Hematopoietic multipotent progenitor cell treated with erythropoietin and hydrocortisone succinate and interleukin-3 and kit ligand, for 6 days (in vitro differentiated cells): ENCODE data around the gene KRIT1.
A peak's percentile ranks its signal among the peaks of the same experiment; 100 is the strongest.
"Not testable (repeated sequence)": the region's sequence is repeated elsewhere in the genome, so short reads cannot be mapped to it uniquely, and the experiment has no call there.

Experiments used
- DNase-seq: peaks from one replicate; pipeline ENCODE4 v3.0.0-alpha.2; 2015

Gene KRIT1

GRCh38 chr7:92245487-92246359, at the start of gene KRIT1, which contains the start of gene ANKIB1:
TSS of gene KRIT1 (minus strand) at chr7:92245914. CDS start at chr7:92242135, 3,779 bp downstream.
TSS of gene ANKIB1 (plus strand) at chr7:92245974. CDS start at chr7:92294979, 49,005 bp downstream.
- DNase-seq = peak; percentile 95

- no peak for DNase-seq
Measured at GRCh38 chr7:92295391-92295790, 49.7 kb upstream of the KRIT1 start.

- no peak for DNase-seq
Measured at GRCh38 chr7:92293896-92294590, 48.3 kb upstream of the KRIT1 start.

GRCh38 chr7:92292981-92293380, 47.3 kb upstream of the KRIT1 start:
- DNase-seq = no peak

GRCh38 chr7:92289321-92289720, 43.6 kb upstream of the KRIT1 start:
- no peak for DNase-seq

- DNase-seq = peak; percentile 66
Measured at GRCh38 chr7:92282930-92283329, 37.2 kb upstream of the KRIT1 start.

- DNase-seq = peak; percentile 54
Measured at GRCh38 chr7:92282221-92282814, 36.6 kb upstream of the KRIT1 start.

GRCh38 chr7:92281031-92281430, 35.3 kb upstream of the KRIT1 start:
- no peak for DNase-seq

GRCh38 chr7:92279396-92280031, 33.8 kb upstream of the KRIT1 start:
- DNase-seq = no peak

GRCh38 chr7:92276460-92276864, 30.7 kb upstream of the KRIT1 start:
- peak; percentile 35 for DNase-seq

- DNase-seq = no peak
Measured at GRCh38 chr7:92275327-92275726, 29.6 kb upstream of the KRIT1 start.

- DNase-seq = no peak
Measured at GRCh38 chr7:92268921-92269320, 23.2 kb upstream of the KRIT1 start.

GRCh38 chr7:92266415-92267241, 20.9 kb upstream of the KRIT1 start:
- no peak for DNase-seq

- no peak for DNase-seq
Measured at GRCh38 chr7:92260248-92260781, 14.6 kb upstream of the KRIT1 start.

- no peak for DNase-seq
Measured at GRCh38 chr7:92259610-92260247, 14.0 kb upstream of the KRIT1 start.

- no peak for DNase-seq
Measured at GRCh38 chr7:92259062-92259461, 13.3 kb upstream of the KRIT1 start.

GRCh38 chr7:92255308-92255707, 9.6 kb upstream of the KRIT1 start:
- DNase-seq = no peak

- DNase-seq = not testable (repeated sequence)
Measured at GRCh38 chr7:92254800-92255199, 9.1 kb upstream of the KRIT1 start.

- DNase-seq = no peak
Measured at GRCh38 chr7:92253251-92253650, 7.5 kb upstream of the KRIT1 start.

GRCh38 chr7:92251181-92251580, 5.5 kb upstream of the KRIT1 start:
- DNase-seq = no peak

GRCh38 chr7:92250603-92251002, 4.9 kb upstream of the KRIT1 start:
- DNase-seq = no peak
